ENCODE results near the gene DNAJC15.

DNA sequence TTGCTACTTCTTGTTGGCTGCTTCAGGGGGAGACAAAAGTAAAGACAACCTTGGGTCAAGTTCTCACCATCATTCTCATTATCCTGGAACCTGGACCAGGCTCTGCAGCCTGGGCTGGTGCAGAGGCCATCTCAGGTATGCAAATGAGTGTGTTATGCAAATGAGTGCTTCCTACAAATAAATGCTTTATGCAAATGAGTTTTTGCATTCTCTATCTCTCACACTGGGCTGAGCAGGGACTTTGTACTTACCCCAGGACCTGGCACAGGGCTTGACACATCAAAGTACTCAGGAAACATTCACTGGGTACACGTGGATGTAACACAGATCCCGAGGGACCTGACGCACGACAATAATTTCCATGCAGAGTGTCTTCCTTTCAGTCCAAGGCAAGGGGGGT lies 103.0 kb downstream of the DNAJC15 start:
- TF ChIP-seq, protein P1, sequence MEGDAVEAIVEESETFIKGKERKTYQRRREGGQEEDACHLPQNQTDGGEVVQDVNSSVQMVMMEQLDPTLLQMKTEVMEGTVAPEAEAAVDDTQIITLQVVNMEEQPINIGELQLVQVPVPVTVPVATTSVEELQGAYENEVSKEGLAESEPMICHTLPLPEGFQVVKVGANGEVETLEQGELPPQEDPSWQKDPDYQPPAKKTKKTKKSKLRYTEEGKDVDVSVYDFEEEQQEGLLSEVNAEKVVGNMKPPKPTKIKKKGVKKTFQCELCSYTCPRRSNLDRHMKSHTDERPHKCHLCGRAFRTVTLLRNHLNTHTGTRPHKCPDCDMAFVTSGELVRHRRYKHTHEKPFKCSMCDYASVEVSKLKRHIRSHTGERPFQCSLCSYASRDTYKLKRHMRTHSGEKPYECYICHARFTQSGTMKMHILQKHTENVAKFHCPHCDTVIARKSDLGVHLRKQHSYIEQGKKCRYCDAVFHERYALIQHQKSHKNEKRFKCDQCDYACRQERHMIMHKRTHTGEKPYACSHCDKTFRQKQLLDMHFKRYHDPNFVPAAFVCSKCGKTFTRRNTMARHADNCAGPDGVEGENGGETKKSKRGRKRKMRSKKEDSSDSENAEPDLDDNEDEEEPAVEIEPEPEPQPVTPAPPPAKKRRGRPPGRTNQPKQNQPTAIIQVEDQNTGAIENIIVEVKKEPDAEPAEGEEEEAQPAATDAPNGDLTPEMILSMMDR (IDR thresholded peaks at IDR 0.05): no peak
- TF ChIP-seq POLR2AphosphoS5 (IDR thresholded peaks at IDR 0.05) (no peak), POLR2A (IDR thresholded peaks at IDR 0.05) (no peak)
